ENCODE results near the gene STAU1.
A peak's percentile ranks its signal among the peaks of the same experiment; 100 is the strongest.

DNA sequence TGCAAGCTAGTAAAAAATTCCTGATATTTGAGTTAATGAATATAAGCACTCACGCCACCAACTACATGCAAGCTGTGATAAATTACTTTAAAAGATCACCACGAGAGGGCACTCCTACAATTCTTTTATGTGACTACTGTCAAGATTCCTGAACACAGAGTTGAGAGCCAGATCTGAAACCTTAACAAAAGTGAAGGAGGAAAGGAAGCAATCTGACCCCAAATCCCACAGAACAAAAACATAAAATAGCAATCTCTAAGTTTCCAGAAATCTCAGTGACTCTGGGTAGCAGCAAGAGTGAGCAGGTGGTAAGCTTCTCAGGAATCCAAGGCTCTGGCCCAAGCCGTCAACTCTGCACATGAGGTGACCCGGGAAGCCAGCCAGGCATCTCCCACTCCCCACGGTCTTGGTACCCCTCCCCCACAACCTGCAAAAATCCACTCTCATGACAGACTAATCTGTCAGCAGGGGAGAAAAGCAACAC, 55.1 kb downstream of the STAU1 start:
- TF ChIP-seq, protein P1, sequence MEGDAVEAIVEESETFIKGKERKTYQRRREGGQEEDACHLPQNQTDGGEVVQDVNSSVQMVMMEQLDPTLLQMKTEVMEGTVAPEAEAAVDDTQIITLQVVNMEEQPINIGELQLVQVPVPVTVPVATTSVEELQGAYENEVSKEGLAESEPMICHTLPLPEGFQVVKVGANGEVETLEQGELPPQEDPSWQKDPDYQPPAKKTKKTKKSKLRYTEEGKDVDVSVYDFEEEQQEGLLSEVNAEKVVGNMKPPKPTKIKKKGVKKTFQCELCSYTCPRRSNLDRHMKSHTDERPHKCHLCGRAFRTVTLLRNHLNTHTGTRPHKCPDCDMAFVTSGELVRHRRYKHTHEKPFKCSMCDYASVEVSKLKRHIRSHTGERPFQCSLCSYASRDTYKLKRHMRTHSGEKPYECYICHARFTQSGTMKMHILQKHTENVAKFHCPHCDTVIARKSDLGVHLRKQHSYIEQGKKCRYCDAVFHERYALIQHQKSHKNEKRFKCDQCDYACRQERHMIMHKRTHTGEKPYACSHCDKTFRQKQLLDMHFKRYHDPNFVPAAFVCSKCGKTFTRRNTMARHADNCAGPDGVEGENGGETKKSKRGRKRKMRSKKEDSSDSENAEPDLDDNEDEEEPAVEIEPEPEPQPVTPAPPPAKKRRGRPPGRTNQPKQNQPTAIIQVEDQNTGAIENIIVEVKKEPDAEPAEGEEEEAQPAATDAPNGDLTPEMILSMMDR (conservative IDR thresholded peaks at IDR 0.05 in 1 of 2, IDR thresholded peaks at IDR 0.05 in 1 of 2; ENCODE audit: low read depth in 1 of 2, low read length in 2 of 2), result peak; percentile 47 to 48
- TF ChIP-seq EZH2 (IDR thresholded peaks at IDR 0.05; ENCODE audit: low read length, missing control alignments), result no peak

All from fibroblast of lung (primary cell).